IMR-90 (cell line): Measurements from ENCODE around the gene PDCD6IP. TPM values are rescaled to one million over a fixed set of nuclear protein-coding genes. Genes with fewer than 3 reads are reported as not detected.
A peak's percentile ranks its signal among the peaks of the same experiment; 100 is the strongest.

Experiments used
- ATAC-seq: fragments of 200-7000 bp; cut with Tn5 transposase; 2 replicates; pipeline ENCODE4 v1.9.1; 2020; ENCODE audit warnings: low read depth, mild to moderate bottlenecking, moderate library complexity
- BruUV-seq: library from RNA; stranded (reverse); fragments of 400-500 nt; replicated peaks from 2 replicates; lab custom pipeline; 2021; lab: Mats Ljungman, UMichigan
- CTCF ChIA-PET: fragments of 300-600 bp; formaldehyde crosslinking; extraction: SDS; loops from one replicate; lab custom pipeline; 2021; ENCODE audit warnings: antibody characterized with exemption; lab: Yijun Ruan, JAX
- POLR2A ChIA-PET: fragments of 300-600 bp; sonication (Branson Sonifier 250); formaldehyde crosslinking; loops from one replicate; lab custom pipeline; 2022; ENCODE audit warnings: antibody characterized with exemption; ENCODE audit not compliant: unreplicated experiment; lab: Charles Lee
- DNase-seq: peaks from one replicate; pipeline ENCODE4 v3.0.0; 2013
- H2AFZ ChIP-seq: replicated peaks from 2 replicates; pipeline ENCODE3; 2013; ENCODE audit warnings: low read length, mild to moderate bottlenecking; ENCODE audit not compliant: poor library complexity
- H2AK5ac ChIP-seq: 2 replicates; pipeline ENCODE4 v1.6.1; 2013; ENCODE audit warnings: low read depth, low read length, inconsistent platforms
- H2AK9ac ChIP-seq: replicated peaks from 2 replicates; pipeline ENCODE3; 2013; ENCODE audit warnings: mild to moderate bottlenecking, low read depth, low read length, moderate library complexity; ENCODE audit not compliant: poor library complexity
- H2BK120ac ChIP-seq: 2 replicates; pipeline ENCODE4 v1.6.1; 2013; ENCODE audit warnings: low read depth, low read length, inconsistent platforms
- H2BK15ac ChIP-seq: 3 replicates; pipeline ENCODE4 v1.6.1; 2013; ENCODE audit warnings: low read depth, low read length, inconsistent platforms
- H2BK20ac ChIP-seq: 2 replicates; pipeline ENCODE4 v1.6.1; 2013; ENCODE audit warnings: low read depth, mild to moderate bottlenecking, inconsistent platforms, low read length, moderate library complexity
- H2BK5ac ChIP-seq: 2 replicates; pipeline ENCODE4 v1.6.1; 2013; ENCODE audit warnings: mild to moderate bottlenecking, low read depth, low read length, inconsistent platforms; ENCODE audit not compliant: poor library complexity, severe bottlenecking
- H3K14ac ChIP-seq: replicated peaks from 2 replicates; pipeline ENCODE4 v1.6.1; 2013; ENCODE audit warnings: low read depth, low read length, inconsistent platforms
- H3K18ac ChIP-seq: 2 replicates; pipeline ENCODE4 v1.6.1; 2013; ENCODE audit warnings: low read depth, low read length, control low read depth
- H3K23ac ChIP-seq: 2 replicates; pipeline ENCODE4 v1.6.1; 2013; ENCODE audit warnings: low read depth, low read length, inconsistent platforms
- H3K27ac ChIP-seq: 2 replicates; pipeline ENCODE4 v1.5.1; 2013; ENCODE audit warnings: mild to moderate bottlenecking, control low read depth, low read length; ENCODE audit not compliant: insufficient read depth
- H3K27me3 ChIP-seq: 2 replicates; pipeline ENCODE4 v1.6.1; 2013; ENCODE audit warnings: low read length; ENCODE audit not compliant: control insufficient read depth, insufficient read depth
- H3K36me3 ChIP-seq: 2 replicates; pipeline ENCODE4 v1.6.1; 2013; ENCODE audit warnings: low read length, mixed read lengths; ENCODE audit not compliant: control insufficient read depth, insufficient read depth
- H3K4ac ChIP-seq: 2 replicates; pipeline ENCODE4 v1.6.1; 2013; ENCODE audit warnings: low read depth, low read length, inconsistent platforms
- H3K4me1 ChIP-seq: 2 replicates; pipeline ENCODE4 v1.6.1; 2013; ENCODE audit warnings: low read length, mixed read lengths; ENCODE audit not compliant: control insufficient read depth, insufficient read depth
- H3K4me2 ChIP-seq: 2 replicates; pipeline ENCODE4 v1.6.1; 2013; ENCODE audit warnings: low read depth, mild to moderate bottlenecking, control low read depth, low read length, moderate library complexity
- H3K4me3 ChIP-seq: 2 replicates; pipeline ENCODE4 v1.5.1; 2013; ENCODE audit warnings: low read depth, mild to moderate bottlenecking, control low read depth, low read length, moderate library complexity; ENCODE audit not compliant: insufficient read depth
- H3K56ac ChIP-seq: 2 replicates; pipeline ENCODE4 v1.6.1; 2013; ENCODE audit warnings: low read length, inconsistent platforms; ENCODE audit not compliant: insufficient read depth; ENCODE audit errors: extremely low read depth
- H3K79me1 ChIP-seq, 2 experiments: 2 replicates each; pipeline ENCODE4 v1.6.1; 2013; ENCODE audit warnings: low read length in 2 of 2, inconsistent platforms in 1 of 2, low read depth in 1 of 2
- H3K9ac ChIP-seq: 2 replicates; pipeline ENCODE4 v1.6.1; 2013; ENCODE audit warnings: low read depth, low read length, control low read depth
- H3K9me1 ChIP-seq: 2 replicates; pipeline ENCODE4 v1.6.1; 2013; ENCODE audit warnings: low read length, inconsistent platforms; ENCODE audit not compliant: insufficient read depth
- H3K9me3 ChIP-seq: 2 replicates; pipeline ENCODE4 v1.6.1; 2013; ENCODE audit warnings: low read length; ENCODE audit not compliant: control insufficient read depth, insufficient read depth
- H4K20me1 ChIP-seq: 2 replicates; pipeline ENCODE4 v1.6.1; 2013; ENCODE audit warnings: low read length, inconsistent platforms; ENCODE audit not compliant: insufficient read depth
- H4K5ac ChIP-seq: 2 replicates; pipeline ENCODE4 v1.6.1; 2013; ENCODE audit warnings: mild to moderate bottlenecking, low read depth, low read length, control low read depth
- H4K8ac ChIP-seq, 2 experiments: 2 replicates each; pipeline ENCODE4 v1.6.1; 2013; ENCODE audit warnings: low read depth in 2 of 2, low read length in 2 of 2, control low read depth in 1 of 2, inconsistent platforms in 1 of 2
- H4K91ac ChIP-seq: 2 replicates; pipeline ENCODE4 v1.6.1; 2013; ENCODE audit warnings: low read depth, low read length, inconsistent platforms; ENCODE audit not compliant: insufficient read depth
- BHLHE40 ChIP-seq: fragments of 150-350 bp; IDR thresholded peaks from 2 replicates; pipeline ENCODE4 v1.6.1; 2016; ENCODE audit warnings: mild to moderate bottlenecking, low read depth, low read length
- RCOR1 ChIP-seq: IDR thresholded peaks from 2 replicates; pipeline ENCODE4 v1.6.1; 2012; ENCODE audit warnings: mild to moderate bottlenecking, low read length, improper control_type of control experiment; ENCODE audit not compliant: insufficient replicate concordance
- RFX5 ChIP-seq: IDR thresholded peaks from 2 replicates; pipeline ENCODE4 v1.8.0; 2012; ENCODE audit warnings: low read depth, mild to moderate bottlenecking, low read length, moderate library complexity
- WGBS, 2 experiments: methylation state at CpG; one replicate each; pipeline versions ENCODE4 v1.1.5 to v1.1.7; 2013; ENCODE audit warnings: missing lambda C conversion rate in 2 of 2; ENCODE audit not compliant: insufficient read length in 1 of 2; ENCODE audit errors: extremely low coverage in 2 of 2; 5-methylcytosine and 5-hydroxymethylcytosine counted together
- dilution Hi-C: fragments of 300-500 bp; cut with HindIII; formaldehyde crosslinking; loops from one replicate; pipeline ENCODE4 v1.14.3; 2018; ENCODE audit warnings: low sequenced_read_pairs; ENCODE audit not compliant: unreplicated experiment
- in situ Hi-C: fragments of 300-500 bp; cut with MboI; formaldehyde crosslinking; loops from 3 replicates; pipeline ENCODE4 v1.14.3; 2019; ENCODE audit warnings: low sequenced_read_pairs, inconsistent platforms, mixed read lengths
- intact Hi-C: fragments of 100-400 bp; cut with micrococcal nuclease; formaldehyde crosslinking; loops from 2 replicates; pipeline ENCODE4 v1.10.0; 2022
- polyA plus RNA-seq, 3 experiments: library from polyadenylated mRNA; depleted of rRNA; stranded (reverse); fragments of >200 nt; gene quantifications; 2 replicates each; pipeline ENCODE4 v1.2.3, GENCODE V29; 2012; ENCODE audit warnings: low replicate concordance in 1 of 3
- total RNA-seq: library from RNA; depleted of rRNA; stranded (reverse); fragments of >200 nt; gene quantifications from 2 replicates; pipeline ENCODE4 v1.2.3, GENCODE V29; 2012
- TF ChIP-seq, protein P1 (sequence below): fragments of 150-350 bp; IDR thresholded peaks from 2 replicates; pipeline ENCODE4 v1.6.1; 2017; ENCODE audit warnings: mild to moderate bottlenecking, antibody characterized with exemption, low read length, low read depth

PDCD6IP gene
- total and polyA plus RNA-seq, 2 of the 4 experiments (the other 2 are of a cell fraction): 68.1 to 78.3 TPM

DNA sequence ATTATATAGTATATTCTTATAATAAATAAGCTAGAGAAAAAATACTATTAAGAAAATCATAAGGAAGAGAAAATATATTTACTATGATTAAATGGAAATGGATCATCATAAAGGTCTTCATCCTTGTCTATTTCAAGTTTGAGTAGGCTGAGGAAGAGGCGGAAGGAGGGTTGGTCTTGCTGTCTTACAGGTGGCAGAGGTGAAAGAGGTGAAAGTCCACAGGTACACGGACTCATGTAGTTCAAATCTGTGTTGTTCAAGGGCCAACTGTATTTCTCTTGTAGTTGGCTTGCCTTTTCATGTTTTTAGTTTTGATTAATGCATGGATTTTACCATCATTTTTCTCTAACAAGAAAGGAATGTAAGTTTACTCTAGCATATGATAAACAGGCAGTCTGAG, 41.7 kb downstream of the PDCD6IP start:
- H3K14ac ChIP-seq: no peak overlapping the region
- no peak overlapping the region for H4K8ac ChIP-seq
- peak overlapping the region; percentile 47; the same call in 1 of the 2 replicates for H3K27ac ChIP-seq
- no peak overlapping the region for H3K9ac ChIP-seq
- no peak overlapping the region for H3K18ac ChIP-seq
- no peak for TF ChIP-seq BHLHE40
- TF ChIP-seq RCOR1: no peak
- TF ChIP-seq, protein P1, sequence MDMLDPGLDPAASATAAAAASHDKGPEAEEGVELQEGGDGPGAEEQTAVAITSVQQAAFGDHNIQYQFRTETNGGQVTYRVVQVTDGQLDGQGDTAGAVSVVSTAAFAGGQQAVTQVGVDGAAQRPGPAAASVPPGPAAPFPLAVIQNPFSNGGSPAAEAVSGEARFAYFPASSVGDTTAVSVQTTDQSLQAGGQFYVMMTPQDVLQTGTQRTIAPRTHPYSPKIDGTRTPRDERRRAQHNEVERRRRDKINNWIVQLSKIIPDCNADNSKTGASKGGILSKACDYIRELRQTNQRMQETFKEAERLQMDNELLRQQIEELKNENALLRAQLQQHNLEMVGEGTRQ: no peak
- TF ChIP-seq RFX5: no peak
- H3K56ac ChIP-seq: no peak overlapping the region
- 0 out of 2 replicates have a peak, but pooled peaks cover 2% of the 10 kb centered on the region for H3K9me1 ChIP-seq
- no peak overlapping the region for H3K4me3 ChIP-seq
- in situ Hi-C loops (no loop called here), dilution Hi-C loops (no loop called here), intact Hi-C loops (no loop called here)
- no peak overlapping the region for H3K23ac ChIP-seq
- no peak overlapping the region for H3K4ac ChIP-seq
- H3K79me1 ChIP-seq: peaks cover under 1 to 7% of the 10 kb centered on the region in 2 experiments; a peak in 2 of 4 replicates
- peaks cover 10% of the 10 kb centered on the region for H3K36me3 ChIP-seq
- H2BK5ac ChIP-seq: no peak overlapping the region
- H4K91ac ChIP-seq: no peak overlapping the region
- H2AFZ ChIP-seq: no peak overlapping the region
- H2BK20ac ChIP-seq: no peak overlapping the region
- ChIA-PET POLR2A (interaction anchor here (0.6 kb wide), 1 partner anchor 41 kb away, joined by 3 read pairs; no protein-coding TSS in a partner anchor), CTCF (interaction anchor here (0.6 kb wide), 1 partner anchor 1272 kb away, joined by 3 read pairs; no protein-coding TSS in a partner anchor)
- no peak overlapping the region for H2BK15ac ChIP-seq
- H3K27me3 ChIP-seq: no peaks in the 10 kb centered on the region
- H3K4me1 ChIP-seq: peaks cover 4% of the 10 kb centered on the region
- no peak overlapping the region for H2BK120ac ChIP-seq
- H2AK9ac ChIP-seq: no peak overlapping the region
- DNase-seq: no peak
- no peak; the same call in 1 of the 2 replicates for ATAC-seq
- H2AK5ac ChIP-seq: no peak overlapping the region
- no CpG with 5 or more reads among the region's 2 CpGs for WGBS, 2 experiments
- peak overlapping the region; percentile 64 for H3K4me2 ChIP-seq
- no peaks in the 10 kb centered on the region for H3K9me3 ChIP-seq
- no peaks in the 10 kb centered on the region for H4K20me1 ChIP-seq
- no peak overlapping the region for H4K5ac ChIP-seq
- no TSS peak for BruUV-seq
